T-helper 17 cell (primary cell): ENCODE measurements around the gene LSM3. TPM values are rescaled to one million over a fixed set of nuclear protein-coding genes. Genes with fewer than 3 reads are reported as not detected.

Experiments
- ATAC-seq: fragments of 150-1000 bp; cut with Tn5 transposase; 2 replicates; pipeline ENCODE4 v1.10.0; 2021; ENCODE audit warnings: mild to moderate bottlenecking, moderate library complexity
- DNase-seq, 3 donors: peaks; one replicate each; pipeline versions ENCODE4 v3.0.0 to v3.0.0-alpha.2; 2020 to 2021
- H3K9me3 ChIP-seq: one replicate; pipeline ENCODE4 v1.7.0; 2013; ENCODE audit warnings: low read length, mild to moderate bottlenecking; ENCODE audit not compliant: control insufficient read depth, poor library complexity, severe bottlenecking
- H3K27ac Mint-ChIP-seq: one replicate; pipeline ENCODE4 v1.8.0; 2022; ENCODE audit warnings: mild to moderate bottlenecking, moderate library complexity, mixed read lengths
- H3K27me3 Mint-ChIP-seq: one replicate; pipeline ENCODE4 v1.8.0; 2022; ENCODE audit warnings: mixed read lengths
- H3K36me3 Mint-ChIP-seq: one replicate; pipeline ENCODE4 v1.8.0; 2022; ENCODE audit warnings: low read depth, mixed read lengths
- H3K4me1 Mint-ChIP-seq: one replicate; pipeline ENCODE4 v1.8.0; 2022; ENCODE audit warnings: mild to moderate bottlenecking, mixed read lengths
- H3K4me3 Mint-ChIP-seq: one replicate; pipeline ENCODE4 v1.8.0; 2022; ENCODE audit warnings: mild to moderate bottlenecking, moderate library complexity, mixed read lengths
- total RNA-seq, 4 donors: library from RNA in 2 of 4; stranded (reverse) in 2 of 4; gene quantifications; one replicate each; pipeline ENCODE4 v1.2.3 and lab custom pipeline; 2022 to 2026

The LSM3 gene
- total RNA-seq (1 to 10 TPM; 5.5 to 6.3 TPM), total RNA-seq (lab: John Stamatoyannopoulos, UW) (16.1 to 33.3 reads per million in 2 donors)

GRCh38 chr3:14178247-14179113 lies at the start of gene LSM3, which contains the start of gene XPC:
Gene LSM3 (plus strand): TSS chr3:14178817. CDS start chr3:14178861, 44 bp downstream.
Gene XPC (minus strand): TSS chr3:14178601. CDS start chr3:14178568, 33 bp downstream.
- peak; percentile 91 for ATAC-seq
- Mint-ChIP-seq H3K27me3 (no peaks in the 10 kb centered on the region), H3K36me3 (peaks cover 3% of the 10 kb centered on the region), H3K4me1 (peaks cover 48% of the 10 kb centered on the region), H3K4me3 (peak within 1 kb of the TSS; percentile 99), H3K27ac (peak within 1 kb of the TSS; percentile 96)
- H3K9me3 ChIP-seq = no peaks in the 10 kb centered on the region
- DNase-seq = peak; percentile 96 to 98 (median 98)

- no peak for DNase-seq
- Mint-ChIP-seq H3K27me3 (no peaks in the 10 kb centered on the region), H3K27ac (no peak overlapping the region), H3K36me3 (peaks cover 5% of the 10 kb centered on the region), H3K4me3 (peak overlapping the region; percentile 45), H3K4me1 (peaks cover 32% of the 10 kb centered on the region)
- ATAC-seq = no peak
- no peaks in the 10 kb centered on the region for H3K9me3 ChIP-seq
Measured at GRCh38 chr3:14129296-14129695, 49.3 kb upstream of the LSM3 start.

GRCh38 chr3:14130230-14130629 lies 48.4 kb upstream of the LSM3 start:
- peak overlapping the region; percentile 76 for H3K27ac Mint-ChIP-seq
- no peaks in the 10 kb centered on the region for H3K9me3 ChIP-seq
- H3K4me1 Mint-ChIP-seq = peaks cover 32% of the 10 kb centered on the region
- H3K36me3 Mint-ChIP-seq = peaks cover 5% of the 10 kb centered on the region
- no peak overlapping the region for H3K4me3 Mint-ChIP-seq
- H3K27me3 Mint-ChIP-seq = no peaks in the 10 kb centered on the region
- ATAC-seq (no peak), DNase-seq (no peak)

GRCh38 chr3:14130707-14131106 lies 47.9 kb upstream of the LSM3 start:
- no peaks in the 10 kb centered on the region for H3K27me3 Mint-ChIP-seq
- H3K36me3 Mint-ChIP-seq = peaks cover 5% of the 10 kb centered on the region
- no peak overlapping the region for H3K27ac Mint-ChIP-seq
- no peak overlapping the region for H3K4me3 Mint-ChIP-seq
- H3K9me3 ChIP-seq = no peaks in the 10 kb centered on the region
- ATAC-seq (no peak), DNase-seq (no peak)
- peaks cover 27% of the 10 kb centered on the region for H3K4me1 Mint-ChIP-seq

- DNase-seq (no peak), ATAC-seq (no peak)
- H3K27me3 Mint-ChIP-seq = no peaks in the 10 kb centered on the region
- H3K4me3 Mint-ChIP-seq = no peak overlapping the region
- peaks cover 25% of the 10 kb centered on the region for H3K4me1 Mint-ChIP-seq
- peak overlapping the region; percentile 54 for H3K27ac Mint-ChIP-seq
- H3K9me3 ChIP-seq = no peaks in the 10 kb centered on the region
- peaks cover 5% of the 10 kb centered on the region for H3K36me3 Mint-ChIP-seq
Measured at GRCh38 chr3:14131134-14131533, 47.5 kb upstream of the LSM3 start.

GRCh38 chr3:14132120-14132519 lies 46.5 kb upstream of the LSM3 start:
- H3K27me3 Mint-ChIP-seq = no peaks in the 10 kb centered on the region
- H3K4me3 Mint-ChIP-seq = peak overlapping the region; percentile 28
- H3K27ac Mint-ChIP-seq = peak overlapping the region; percentile 45
- H3K36me3 Mint-ChIP-seq = peaks cover 5% of the 10 kb centered on the region
- peaks cover 18% of the 10 kb centered on the region for H3K4me1 Mint-ChIP-seq
- no peak for DNase-seq
- no peak for ATAC-seq
- H3K9me3 ChIP-seq = no peaks in the 10 kb centered on the region

GRCh38 chr3:14132689-14133088 lies 45.9 kb upstream of the LSM3 start:
- no peak overlapping the region for H3K4me3 Mint-ChIP-seq
- ATAC-seq (no peak), DNase-seq (no peak)
- no peaks in the 10 kb centered on the region for H3K9me3 ChIP-seq
- peaks cover 5% of the 10 kb centered on the region for H3K36me3 Mint-ChIP-seq
- no peaks in the 10 kb centered on the region for H3K27me3 Mint-ChIP-seq
- H3K4me1 Mint-ChIP-seq = peaks cover 13% of the 10 kb centered on the region
- peak overlapping the region; percentile 45 for H3K27ac Mint-ChIP-seq

- no peaks in the 10 kb centered on the region for H3K9me3 ChIP-seq
- Mint-ChIP-seq H3K36me3 (peaks cover 4% of the 10 kb centered on the region), H3K27me3 (no peaks in the 10 kb centered on the region), H3K4me1 (peaks cover 10% of the 10 kb centered on the region), H3K27ac (no peak overlapping the region), H3K4me3 (peak overlapping the region; percentile 61)
- ATAC-seq (no peak), DNase-seq (no peak)
Measured at GRCh38 chr3:14133188-14133800, 45.3 kb upstream of the LSM3 start.

- no peaks in the 10 kb centered on the region for H3K9me3 ChIP-seq
- H3K4me3 Mint-ChIP-seq = no peak overlapping the region
- no peaks in the 10 kb centered on the region for H3K27me3 Mint-ChIP-seq
- H3K36me3 Mint-ChIP-seq = peaks cover 2% of the 10 kb centered on the region
- peaks cover 8% of the 10 kb centered on the region for H3K4me1 Mint-ChIP-seq
- H3K27ac Mint-ChIP-seq = peak overlapping the region; percentile 59
- DNase-seq (no peak), ATAC-seq (no peak)
Measured at GRCh38 chr3:14133876-14134275, 44.7 kb upstream of the LSM3 start.

GRCh38 chr3:14134291-14134690 lies 44.3 kb upstream of the LSM3 start:
- no peaks in the 10 kb centered on the region for H3K9me3 ChIP-seq
- ATAC-seq (no peak), DNase-seq (no peak)
- Mint-ChIP-seq H3K27ac (peak overlapping the region; percentile 59), H3K4me1 (peaks cover 8% of the 10 kb centered on the region), H3K4me3 (no peak overlapping the region), H3K27me3 (no peaks in the 10 kb centered on the region), H3K36me3 (peaks cover 2% of the 10 kb centered on the region)

- Mint-ChIP-seq H3K27ac (peak overlapping the region; percentile 71), H3K27me3 (no peaks in the 10 kb centered on the region), H3K4me3 (no peak overlapping the region), H3K36me3 (no peaks in the 10 kb centered on the region), H3K4me1 (peaks cover 13% of the 10 kb centered on the region)
- DNase-seq (no peak), ATAC-seq (no peak)
- H3K9me3 ChIP-seq = no peaks in the 10 kb centered on the region
Measured at GRCh38 chr3:14135581-14135980, 43.0 kb upstream of the LSM3 start.

GRCh38 chr3:14137004-14137403 lies 41.6 kb upstream of the LSM3 start:
- Mint-ChIP-seq H3K27ac (peak overlapping the region; percentile 8), H3K4me3 (no peak overlapping the region), H3K36me3 (peaks cover 3% of the 10 kb centered on the region), H3K27me3 (no peaks in the 10 kb centered on the region), H3K4me1 (peaks cover 21% of the 10 kb centered on the region)
- no peak for DNase-seq
- H3K9me3 ChIP-seq = no peaks in the 10 kb centered on the region
- no peak for ATAC-seq

- no peak for DNase-seq
- peak overlapping the region; percentile 100 for H3K27ac Mint-ChIP-seq
- no peak overlapping the region for H3K4me3 Mint-ChIP-seq
- H3K27me3 Mint-ChIP-seq = no peaks in the 10 kb centered on the region
- no peaks in the 10 kb centered on the region for H3K9me3 ChIP-seq
- ATAC-seq = no peak
- peaks cover 4% of the 10 kb centered on the region for H3K36me3 Mint-ChIP-seq
- H3K4me1 Mint-ChIP-seq = peaks cover 25% of the 10 kb centered on the region
Measured at GRCh38 chr3:14137445-14137844, 41.2 kb upstream of the LSM3 start.
